Endothelial cell of umbilical vein (primary cell): ENCODE data around the gene KAZN. TPM values are rescaled to one million over a fixed set of nuclear protein-coding genes. Genes with fewer than 3 reads are reported as not detected.

Experiments
- BruUV-seq: library from RNA; stranded (reverse); fragments of 400-500 nt; replicated peaks from 2 replicates; lab custom pipeline; 2021; lab: Mats Ljungman, UMichigan
- CTCF ChIA-PET: fragments of 300-600, 350-600 bp; sonication (Branson Sonifier 250); formaldehyde crosslinking; loops from one replicate; lab custom pipeline; 2021; ENCODE audit warnings: antibody characterized with exemption, inconsistent platforms; lab: Charles Lee
- POLR2A ChIA-PET: fragments of 300-600, 350-600 bp; sonication (Branson Sonifier 250); formaldehyde crosslinking; loops from one replicate; lab custom pipeline; 2021; ENCODE audit warnings: antibody characterized with exemption, inconsistent platforms; lab: Charles Lee
- DNase-seq: peaks from one replicate; pipeline ENCODE4 v3.0.0-alpha.2; 2011; ENCODE audit warnings: low read depth, low spot score
- FAIRE-seq: peaks from 2 replicates; lab custom pipeline; 2011; peaks lifted over from hg19 to GRCh38; lab: Jason Lieb, UNC
- H2AFZ ChIP-seq: 2 replicates; pipeline ENCODE4 v1.6.0; 2012; ENCODE audit warnings: low read depth, low read length, control low read depth, inconsistent platforms
- H3K27ac ChIP-seq: 2 replicates; pipeline ENCODE4 v1.5.1; 2011; ENCODE audit warnings: low read depth, mild to moderate bottlenecking, control low read depth, low read length, moderate library complexity; ENCODE audit not compliant: insufficient read depth
- H3K27me3 ChIP-seq, 2 experiments: 2 replicates each; pipeline versions ENCODE4 v1.6.0 to v1.6.1; 2011; ENCODE audit warnings: low read length in 2 of 2, mixed read lengths in 1 of 2; ENCODE audit not compliant: control insufficient read depth in 2 of 2, insufficient read depth in 2 of 2
- H3K36me3 ChIP-seq, 2 experiments: 2 replicates in 1 of 2; 3 replicates in 1 of 2; pipeline ENCODE4 v1.5.1; 2011; ENCODE audit warnings: low read length in 2 of 2, mild to moderate bottlenecking in 1 of 2, moderate library complexity in 1 of 2; ENCODE audit not compliant: control insufficient read depth in 2 of 2, insufficient read depth in 2 of 2; ENCODE audit errors: extremely low read depth in 1 of 2
- H3K4me1 ChIP-seq: 3 replicates; pipeline ENCODE4 v1.5.1; 2011; ENCODE audit warnings: mild to moderate bottlenecking, low read length; ENCODE audit not compliant: control insufficient read depth, insufficient read depth; ENCODE audit errors: extremely low read depth
- H3K4me2 ChIP-seq: 2 replicates; pipeline ENCODE4 v1.6.1; 2011; ENCODE audit warnings: low read length, control low read depth, mixed read lengths; ENCODE audit not compliant: insufficient read depth
- H3K4me3 ChIP-seq, 3 experiments: fragments of 200-600 bp in 1 of 3; sonication (generic), shearing (Covaris generic) in 1 of 3; replicated peaks in 1 of 3; 2 replicates each; pipeline ENCODE4 v1.5.1; 2011 to 2016; ENCODE audit warnings: control low read depth in 3 of 3, low read length in 3 of 3, mild to moderate bottlenecking in 2 of 3, inconsistent platforms in 1 of 3, low read depth in 1 of 3, moderate library complexity in 1 of 3; ENCODE audit not compliant: insufficient read depth in 1 of 3
- H3K79me2 ChIP-seq: 2 replicates; pipeline ENCODE4 v1.6.0; 2012; ENCODE audit warnings: low read length, inconsistent platforms; ENCODE audit not compliant: control insufficient read depth, insufficient read depth
- H3K9ac ChIP-seq: replicated peaks from 2 replicates; pipeline ENCODE3; 2011; ENCODE audit warnings: low read length, control low read depth; ENCODE audit not compliant: insufficient read depth; ENCODE audit errors: extremely low read depth
- H3K9me1 ChIP-seq: replicated peaks from 3 replicates; pipeline ENCODE4 v1.6.0; 2011; ENCODE audit warnings: mild to moderate bottlenecking, low read length; ENCODE audit not compliant: control insufficient read depth, insufficient read depth; ENCODE audit errors: extremely low read depth
- H3K9me3 ChIP-seq: replicated peaks from 2 replicates; pipeline ENCODE4 v1.5.1; 2012; ENCODE audit warnings: low read length, inconsistent platforms; ENCODE audit not compliant: control insufficient read depth, insufficient read depth
- H4K20me1 ChIP-seq: replicated peaks from 2 replicates; pipeline ENCODE3; 2011; ENCODE audit warnings: mild to moderate bottlenecking, low read length; ENCODE audit not compliant: control insufficient read depth, insufficient read depth; ENCODE audit errors: extremely low read depth
- CTCF ChIP-seq, 2 donors: IDR thresholded peaks; 1 replicate in 1 of 2; 2 replicates in 1 of 2; pipeline ENCODE4 v1.5.1; 2011; ENCODE audit warnings: low read length in 2 of 2, mild to moderate bottlenecking in 2 of 2, moderate library complexity in 2 of 2, control low read depth in 1 of 2, inconsistent platforms in 1 of 2, low read depth in 1 of 2; ENCODE audit not compliant: insufficient read depth in 1 of 2; ENCODE audit errors: extremely low read depth in 1 of 2
- EZH2 ChIP-seq: IDR thresholded peaks from 2 replicates; pipeline ENCODE4 v1.6.1; 2012; ENCODE audit warnings: borderline replicate concordance, low read depth, mild to moderate bottlenecking, moderate library complexity, low read length, inconsistent platforms; ENCODE audit not compliant: severe bottlenecking
- FOS ChIP-seq: IDR thresholded peaks from 2 replicates; pipeline ENCODE4 v1.6.1; 2011; ENCODE audit warnings: mild to moderate bottlenecking, low read length, moderate library complexity, borderline replicate concordance; ENCODE audit not compliant: insufficient read depth
- GATA2 ChIP-seq: IDR thresholded peaks from 2 replicates; pipeline ENCODE4 v1.7.0; 2011; ENCODE audit warnings: low read depth, mild to moderate bottlenecking, moderate library complexity, mixed read lengths, low read length; ENCODE audit not compliant: insufficient read length, insufficient read depth
- JUN ChIP-seq: IDR thresholded peaks from 2 replicates; pipeline ENCODE4 v1.6.1; 2011; ENCODE audit warnings: borderline replicate concordance, low read depth; ENCODE audit not compliant: insufficient read length, insufficient read depth
- MAX ChIP-seq: IDR thresholded peaks from 2 replicates; pipeline ENCODE4 v1.6.1; 2011; ENCODE audit not compliant: insufficient read depth, insufficient read length
- MYC ChIP-seq: IDR thresholded peaks from one replicate; pipeline ENCODE4 v1.6.1; 2011; ENCODE audit warnings: mild to moderate bottlenecking, low read depth, low read length
- POLR2AphosphoS5 ChIP-seq: IDR thresholded peaks from 2 replicates; pipeline ENCODE4 v1.6.1; 2012; ENCODE audit warnings: low read depth, mild to moderate bottlenecking, control low read depth, low read length, moderate library complexity; ENCODE audit not compliant: insufficient read depth
- dilution Hi-C: fragments of 300-500 bp; cut with MboI; formaldehyde crosslinking; loops from one replicate; pipeline ENCODE4 v1.15.0; 2019; ENCODE audit warnings: low sequenced_read_pairs; ENCODE audit not compliant: extremely low pct_ligation_motif_present
- intact Hi-C: fragments of 100-400 bp; cut with micrococcal nuclease; formaldehyde crosslinking; loops from one replicate; pipeline ENCODE4 v1.10.0; 2022
- polyA plus RNA-seq, 4 experiments: library from polyadenylated mRNA; depleted of rRNA in 3 of 4; stranded (reverse) in 3 of 4; unstranded in 1 of 4; fragments of >200 nt; gene quantifications; 2 replicates each; pipeline versions ENCODE4 v1.2.1 to v1.2.3, GENCODE V29; 2011 to 2012; ENCODE audit warnings: missing spikeins in 1 of 4
- total RNA-seq: library from RNA; stranded (reverse); gene quantifications from 2 replicates; pipeline ENCODE4 v1.2.3, GENCODE V29; 2021

KAZN gene
- total and polyA plus RNA-seq, 2 donors (not counting 3 experiments of a cell fraction or from before 2014, with no cell fraction given), result 1.6 to 5.8 TPM

- no peaks in the 10 kb centered on the region for H3K79me2 ChIP-seq
- no peaks in the 10 kb centered on the region for H4K20me1 ChIP-seq
- no peaks in the 10 kb centered on the region for H3K4me1 ChIP-seq
- H3K27me3 ChIP-seq, result no peaks in the 10 kb centered on the region
- H3K4me3 ChIP-seq, result no peak overlapping the region
- intact Hi-C loops, result no loop called here
- ChIA-PET CTCF (no interaction called here), POLR2A (no interaction called here)
- no peak for FAIRE-seq
- no peaks in the 10 kb centered on the region for H3K9me3 ChIP-seq
- dilution Hi-C loops, result no loop called here
- H3K27ac ChIP-seq, result no peak overlapping the region
- no peak overlapping the region for H3K4me2 ChIP-seq
- H2AFZ ChIP-seq, result no peak overlapping the region
- H3K9me1 ChIP-seq, result no peaks in the 10 kb centered on the region
- H3K9ac ChIP-seq, result no peak overlapping the region
- no peak for DNase-seq
- TF ChIP-seq GATA2, result no peak
- no peak for TF ChIP-seq FOS
- TF ChIP-seq CTCF (IDR thresholded peaks at IDR 0.05; ENCODE audit: extremely low read depth in 1 of 2, insufficient read depth in 1 of 2, low read depth in 1 of 2, low read length in 2 of 2), result no peak
- TF ChIP-seq JUN, result no peak
- no peak for TF ChIP-seq POLR2AphosphoS5
- no peak for TF ChIP-seq MYC
- no peak for TF ChIP-seq MAX
- no peak for TF ChIP-seq EZH2
- no TSS peak for BruUV-seq
- H3K36me3 ChIP-seq, result no peaks in the 10 kb centered on the region
Observed at GRCh38 chr1:14857436-14858195, 259.1 kb downstream of the KAZN start.
